KOPT-K1 (cell line): ENCODE measurements around the gene SEC24A.
"Not testable (repeated sequence)": the region's sequence is repeated elsewhere in the genome, so short reads cannot be mapped to it uniquely, and the experiment has no call there.

Experiments used
- H3K27ac ChIP-seq: fragments of 200-600 bp; sonication (generic); 2 replicates; pipeline ENCODE4 v1.5.1; 2016; ENCODE audit warnings: antibody characterized with exemption, mild to moderate bottlenecking, low read depth, low read length; ENCODE audit not compliant: poor library complexity, severe bottlenecking
- H3K36me3 ChIP-seq: fragments of 200-600 bp; sonication (generic); 2 replicates; pipeline ENCODE4 v1.5.1; 2017; ENCODE audit warnings: antibody characterized with exemption, mild to moderate bottlenecking, low read length, moderate library complexity; ENCODE audit not compliant: insufficient read depth
- H3K9me3 ChIP-seq: fragments of 200-600 bp; sonication (generic); 2 replicates; pipeline ENCODE4 v1.5.1; 2017; ENCODE audit warnings: antibody characterized with exemption, low read length, mild to moderate bottlenecking; ENCODE audit not compliant: insufficient read depth, poor library complexity, severe bottlenecking

Gene SEC24A

GRCh38 chr5:134648425-134649162, at the start of gene SEC24A:
Gene SEC24A (plus strand): TSS chr5:134648785. CDS start chr5:134649077, 292 bp downstream.
- H3K27ac ChIP-seq = peak within 1 kb of the TSS; percentile 79
- H3K9me3 ChIP-seq = no peaks in the 10 kb centered on the region
- no peaks in the 10 kb centered on the region for H3K36me3 ChIP-seq

GRCh38 chr5:134599820-134600219, 48.8 kb upstream of the SEC24A start:
- not testable (repeated sequence) for H3K9me3 ChIP-seq, H3K27ac ChIP-seq
- H3K36me3 ChIP-seq = peaks cover 26% of the 10 kb centered on the region

- Histone ChIP-seq H3K9me3 (no peaks in the 10 kb centered on the region), H3K36me3 (peaks cover 34% of the 10 kb centered on the region), H3K27ac (no peak overlapping the region)
These were observed 48.0 kb upstream of the SEC24A start for GRCh38 chr5:134600600-134600999.

GRCh38 chr5:134603059-134603458, 45.5 kb upstream of the SEC24A start:
- Histone ChIP-seq H3K36me3 (peaks cover 59% of the 10 kb centered on the region), H3K9me3 (no peaks in the 10 kb centered on the region), H3K27ac (no peak overlapping the region)

DNA sequence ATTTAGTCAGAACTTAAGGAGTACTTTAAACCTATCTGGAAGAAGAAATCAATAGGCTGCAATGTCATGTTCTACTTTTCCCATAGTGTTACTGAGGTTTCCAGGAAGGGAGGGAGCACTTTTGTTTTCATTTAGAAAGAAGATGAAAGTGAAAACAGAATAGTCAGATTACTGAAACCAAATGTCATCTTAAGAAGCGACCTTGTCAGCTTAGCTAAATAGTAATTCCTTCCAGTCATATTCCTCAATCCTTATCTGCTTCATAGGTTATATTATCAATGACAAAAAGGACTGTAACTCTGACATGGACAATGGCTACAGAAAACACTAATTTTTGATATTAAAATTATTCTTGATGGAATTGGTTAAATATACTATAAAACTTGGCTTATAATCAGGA, 43.7 kb upstream of the SEC24A start:
- H3K36me3 ChIP-seq = peaks cover 75% of the 10 kb centered on the region
- no peaks in the 10 kb centered on the region for H3K9me3 ChIP-seq

DNA sequence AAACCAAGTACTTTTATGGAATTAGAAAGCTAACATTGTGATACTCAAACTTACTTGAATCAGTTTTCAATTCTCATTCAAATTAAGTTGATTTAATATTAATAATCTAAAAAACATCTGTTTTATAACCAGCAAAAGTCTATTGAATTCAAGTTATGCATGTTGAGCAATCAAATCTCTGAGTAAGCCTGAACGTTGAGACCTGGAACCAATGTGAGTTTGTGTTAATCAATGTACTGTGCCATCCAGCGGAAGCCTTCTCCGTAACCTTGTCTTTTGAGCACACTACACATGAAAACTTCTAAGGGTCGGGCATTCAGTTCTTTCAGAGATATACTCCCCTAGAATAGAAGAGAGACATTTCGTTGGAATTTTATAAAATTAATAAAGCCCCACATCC, 41.9 kb upstream of the SEC24A start:
- peaks cover 89% of the 10 kb centered on the region for H3K36me3 ChIP-seq
- no peak overlapping the region for H3K27ac ChIP-seq

More for the DNA sequence above, 43.7 kb upstream of the SEC24A start:
- H3K27ac ChIP-seq = no peak overlapping the region

GRCh38 chr5:134608555-134608954, 40.0 kb upstream of the SEC24A start:
- H3K36me3 ChIP-seq = peaks cover 88% of the 10 kb centered on the region
- H3K27ac ChIP-seq = no peak overlapping the region
- no peaks in the 10 kb centered on the region for H3K9me3 ChIP-seq

More for the DNA sequence above, 41.9 kb upstream of the SEC24A start:
- no peaks in the 10 kb centered on the region for H3K9me3 ChIP-seq

- no peaks in the 10 kb centered on the region for H3K9me3 ChIP-seq
- no peak overlapping the region for H3K27ac ChIP-seq
- H3K36me3 ChIP-seq = peaks cover 88% of the 10 kb centered on the region
These were observed 39.2 kb upstream of the SEC24A start for GRCh38 chr5:134609232-134609851.

DNA sequence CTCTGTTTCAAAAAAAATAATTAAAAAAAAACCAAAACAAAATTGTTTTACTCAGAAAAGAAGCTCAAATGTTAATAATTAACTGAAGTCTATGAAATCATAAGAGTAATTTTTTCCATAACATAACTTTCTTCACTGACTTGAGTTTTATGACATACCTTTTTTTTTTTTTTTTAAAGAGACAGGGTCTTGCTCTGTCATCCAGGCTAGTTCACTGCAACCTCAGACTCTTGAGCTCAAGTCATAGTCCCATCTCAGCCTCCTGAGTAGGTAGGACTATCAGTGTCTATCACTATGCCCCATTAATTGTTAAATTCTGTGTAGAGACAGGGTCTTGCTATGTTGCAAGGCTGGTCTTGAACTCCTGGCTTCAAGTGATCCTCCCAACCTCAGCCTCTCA, 37.9 kb upstream of the SEC24A start:
- Histone ChIP-seq H3K9me3 (no peaks in the 10 kb centered on the region), H3K36me3 (peaks cover 82% of the 10 kb centered on the region), H3K27ac (no peak overlapping the region)

- Histone ChIP-seq H3K36me3 (peaks cover 82% of the 10 kb centered on the region), H3K9me3 (no peaks in the 10 kb centered on the region), H3K27ac (no peak overlapping the region)
These were observed 37.1 kb upstream of the SEC24A start for GRCh38 chr5:134611515-134611914.

GRCh38 chr5:134614450-134615085, 34.0 kb upstream of the SEC24A start:
- Histone ChIP-seq H3K27ac (no peak overlapping the region), H3K36me3 (peaks cover 74% of the 10 kb centered on the region), H3K9me3 (no peaks in the 10 kb centered on the region)

GRCh38 chr5:134620634-134621033, 28.0 kb upstream of the SEC24A start:
- Histone ChIP-seq H3K9me3 (no peaks in the 10 kb centered on the region), H3K27ac (no peak overlapping the region), H3K36me3 (peaks cover 75% of the 10 kb centered on the region)

- no peak overlapping the region for H3K27ac ChIP-seq
These were observed 23.0 kb upstream of the SEC24A start for GRCh38 chr5:134625559-134625958.

DNA sequence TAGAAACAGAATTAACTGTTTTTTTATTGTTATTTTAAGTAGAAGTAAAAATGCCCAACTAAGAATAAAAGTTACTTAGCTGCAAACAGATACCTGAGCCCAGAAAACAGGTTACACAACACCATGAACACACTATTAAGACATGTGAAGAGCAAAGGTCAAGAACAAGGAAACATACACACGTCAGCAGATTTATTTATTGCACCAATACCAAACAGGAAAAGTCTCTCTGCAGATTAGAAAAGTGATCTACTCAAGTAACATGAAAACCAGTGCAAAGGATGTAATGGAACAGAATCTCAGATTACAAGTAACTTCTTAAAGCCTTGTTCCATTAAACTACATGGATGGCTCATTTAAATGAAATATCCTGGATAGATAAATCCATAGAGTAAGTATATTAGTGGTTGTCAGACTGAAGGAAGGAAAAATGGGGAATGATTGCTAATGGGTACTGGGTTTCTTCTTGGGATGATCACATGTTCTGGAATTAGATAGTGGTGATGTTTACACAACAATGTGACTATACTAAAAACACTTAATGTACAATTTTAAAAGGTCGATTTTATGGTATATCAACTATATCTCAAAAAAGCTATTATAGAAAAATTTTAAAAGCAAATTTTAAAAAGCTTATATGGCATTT, 22.1 kb upstream of the SEC24A start:
- peaks cover 31% of the 10 kb centered on the region for H3K36me3 ChIP-seq
- no peak overlapping the region for H3K27ac ChIP-seq
- no peaks in the 10 kb centered on the region for H3K9me3 ChIP-seq

More at GRCh38 chr5:134625559-134625958, 23.0 kb upstream of the SEC24A start:
- H3K36me3 ChIP-seq = peaks cover 40% of the 10 kb centered on the region
- H3K9me3 ChIP-seq = no peaks in the 10 kb centered on the region

DNA sequence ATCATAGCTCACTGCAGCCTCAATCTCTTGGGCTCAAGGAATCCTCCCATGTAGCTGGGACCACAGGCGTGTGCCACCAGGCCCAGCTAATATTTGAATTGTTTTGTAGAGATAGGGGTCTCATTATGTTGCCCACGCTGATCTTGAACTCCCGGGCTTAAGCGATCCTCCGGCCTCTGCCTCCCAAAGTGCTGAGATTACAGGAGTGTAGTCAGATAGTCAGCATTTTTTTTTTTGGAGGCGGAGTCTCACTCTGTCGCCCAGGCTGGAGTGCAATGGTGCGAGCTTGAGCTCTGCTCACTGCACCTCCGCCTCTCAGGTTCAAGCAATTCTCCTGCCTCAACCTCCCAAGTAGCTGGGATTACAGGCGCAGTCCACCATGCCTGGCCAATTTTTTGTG, 14.4 kb upstream of the SEC24A start:
- Histone ChIP-seq H3K36me3 (0 out of 2 replicates have a peak, but pooled peaks cover under 1% of the 10 kb centered on the region), H3K9me3 (no peaks in the 10 kb centered on the region), H3K27ac (no peak overlapping the region)
